ENCODE data around the gene ATP8A2. TPM values are rescaled to one million over a fixed set of nuclear protein-coding genes. Genes with fewer than 3 reads are reported as not detected.
"Not testable (repeated sequence)": the region's sequence is repeated elsewhere in the genome, so short reads cannot be mapped to it uniquely, and the experiment has no call there.

The ATP8A2 gene
- total and polyA plus RNA-seq, 2 of the 8 experiments (the other 6 are each of a cell fraction or from before 2014, with no cell fraction given), result 2.4 to 8.3 TPM

- no peak for TF ChIP-seq NRF1 (IDR thresholded peaks at IDR 0.05; ENCODE audit: low read depth, low read length)
- Histone ChIP-seq H4K5ac (ENCODE audit: insufficient read length, low read depth, low read length) (no peak overlapping the region), H3K79me1 (ENCODE audit: low read depth, low read length) (no peaks in the 10 kb centered on the region), H3K4me1 (replicated peaks in 1 of 4; ENCODE audit: control insufficient read depth in 3 of 4, insufficient read depth in 4 of 4, low read length in 3 of 4) (peaks cover 0 to 4% (median 0%) of the 10 kb centered on the region in 4 experiments; a peak in 1 of 7 replicates), H4K20me1 (replicated peaks in 1 of 2; ENCODE audit: control insufficient read depth in 1 of 2, insufficient read depth in 2 of 2, low read length in 2 of 2) (no peaks in the 10 kb centered on the region), H2AFZ (ENCODE audit: low read length) (no peak overlapping the region), H3K4ac (replicated peaks; ENCODE audit: insufficient read length, low read depth, low read length) (no peak overlapping the region), H3K23ac (ENCODE audit: insufficient read length) (no peak overlapping the region), H3K27ac (ENCODE audit: low read depth, low read length) (no peak overlapping the region), H3K4me3 (ENCODE audit: extremely low read depth in 1 of 4, insufficient read depth in 2 of 4, low read depth in 3 of 4, low read length in 4 of 4) (no peak overlapping the region), H3K56ac (replicated peaks; ENCODE audit: insufficient read length, low read depth, low read length) (no peak overlapping the region), H3K23me2 (ENCODE audit: low read depth, low read length) (no peaks in the 10 kb centered on the region), H2BK5ac (ENCODE audit: low read depth, low read length) (no peak overlapping the region), H2BK15ac (ENCODE audit: low read length) (no peak overlapping the region), H2AK5ac (ENCODE audit: low read depth, low read length) (no peak overlapping the region), H4K91ac (replicated peaks; ENCODE audit: insufficient read length, low read length) (no peak overlapping the region), H3K36me3 (ENCODE audit: control insufficient read depth in 2 of 4, insufficient read depth in 4 of 4, low read length in 3 of 4) (no peaks in the 10 kb centered on the region), H3K79me2 (ENCODE audit: control insufficient read depth in 1 of 2, insufficient read depth in 2 of 2, low read length in 2 of 2) (no peaks in the 10 kb centered on the region), H3K9ac (replicated peaks in 1 of 4; ENCODE audit: extremely low read depth in 1 of 4, low read depth in 3 of 4, low read length in 3 of 4) (no peak overlapping the region), H3K4me2 (ENCODE audit: insufficient read depth in 1 of 2, low read depth in 2 of 2, low read length in 2 of 2) (no peak overlapping the region), H2BK120ac (replicated peaks; ENCODE audit: low read depth, low read length) (no peak overlapping the region), H4K8ac (ENCODE audit: extremely low read depth, insufficient read depth, low read length) (no peak overlapping the region), H3K27me3 (replicated peaks in 1 of 4; ENCODE audit: control insufficient read depth in 3 of 4, extremely low read depth in 1 of 4, insufficient read depth in 3 of 4, low read length in 3 of 4) (no peaks in the 10 kb centered on the region), H2BK12ac (ENCODE audit: low read depth, low read length) (no peak overlapping the region), H3K9me3 (ENCODE audit: insufficient read depth in 2 of 2, low read depth in 1 of 2, low read length in 1 of 2) (peaks cover 9 to 14% of the 10 kb centered on the region in 2 experiments), H3K14ac (ENCODE audit: insufficient read length) (no peak overlapping the region), H3K18ac (ENCODE audit: extremely low read depth, low read length) (no peak overlapping the region), H2BK20ac (ENCODE audit: low read length) (no peak overlapping the region)
- DNase-seq (ENCODE audit: low read depth in 1 of 2, low spot score in 2 of 2), result no peak
- POLR2A ChIA-PET (ENCODE audit: partially characterized antibody), result no interaction called here
- CTCF ChIA-PET (ENCODE audit: partially characterized antibody), result interaction anchor here (1.1 to 1.3 kb wide), 3 partner anchors 20 to 122 kb away, joined by 3 to 5 read pairs (median 3); no protein-coding TSS in a partner anchor
- FAIRE-seq, result no peak
- 90% methylated on average over 4 of the region's 4 CpGs; no CpG with 5 or more reads in 1 of the 2 experiments for WGBS, 2 experiments (ENCODE audit: extremely low coverage in 1 of 2, insufficient coverage in 1 of 2, insufficient read length in 1 of 2, insufficient replicate concordance in 2 of 2, low coverage in 1 of 2, low lambda C conversion rate in 2 of 2, missing lambda C conversion rate in 1 of 2)
Observed at GRCh38 chr13:25951831-25952230, 580.1 kb downstream of the ATP8A2 start.

- H2AFZ ChIP-seq (ENCODE audit: low read length); H3K79me2 ChIP-seq (ENCODE audit: control insufficient read depth in 1 of 2, insufficient read depth in 2 of 2, low read length in 2 of 2); H3K4me2 ChIP-seq (ENCODE audit: insufficient read depth in 1 of 2, low read depth in 2 of 2, low read length in 2 of 2); H3K4me3 ChIP-seq (ENCODE audit: extremely low read depth in 1 of 4, insufficient read depth in 2 of 4, low read depth in 3 of 4, low read length in 4 of 4); H4K8ac ChIP-seq (ENCODE audit: extremely low read depth, insufficient read depth, low read length); DNase-seq (ENCODE audit: low read depth in 1 of 2, low spot score in 2 of 2); H3K23me2 ChIP-seq (ENCODE audit: low read depth, low read length); H2BK120ac ChIP-seq (replicated peaks; ENCODE audit: low read depth, low read length); H3K27me3 ChIP-seq (replicated peaks in 1 of 4; ENCODE audit: control insufficient read depth in 3 of 4, extremely low read depth in 1 of 4, insufficient read depth in 3 of 4, low read length in 3 of 4); H3K23ac ChIP-seq (ENCODE audit: insufficient read length); H3K79me1 ChIP-seq (ENCODE audit: low read depth, low read length); H3K4ac ChIP-seq (replicated peaks; ENCODE audit: insufficient read length, low read depth, low read length); H4K91ac ChIP-seq (replicated peaks; ENCODE audit: insufficient read length, low read length); H4K5ac ChIP-seq (ENCODE audit: insufficient read length, low read depth, low read length); H2BK15ac ChIP-seq (ENCODE audit: low read length); H2AK5ac ChIP-seq (ENCODE audit: low read depth, low read length); H4K20me1 ChIP-seq (replicated peaks in 1 of 2; ENCODE audit: control insufficient read depth in 1 of 2, insufficient read depth in 2 of 2, low read length in 2 of 2); FAIRE-seq; H2BK5ac ChIP-seq (ENCODE audit: low read depth, low read length); POLR2A ChIA-PET (ENCODE audit: partially characterized antibody); H3K4me1 ChIP-seq (replicated peaks in 1 of 4; ENCODE audit: control insufficient read depth in 3 of 4, insufficient read depth in 4 of 4, low read length in 3 of 4); H3K9ac ChIP-seq (replicated peaks in 1 of 4; ENCODE audit: extremely low read depth in 1 of 4, low read depth in 3 of 4, low read length in 3 of 4); H2BK20ac ChIP-seq (ENCODE audit: low read length); H2BK12ac ChIP-seq (ENCODE audit: low read depth, low read length); H3K18ac ChIP-seq (ENCODE audit: extremely low read depth, low read length); H3K14ac ChIP-seq (ENCODE audit: insufficient read length); H3K36me3 ChIP-seq (ENCODE audit: control insufficient read depth in 2 of 4, insufficient read depth in 4 of 4, low read length in 3 of 4); H3K27ac ChIP-seq (ENCODE audit: low read depth, low read length); H3K56ac ChIP-seq (replicated peaks; ENCODE audit: insufficient read length, low read depth, low read length): not testable (repeated sequence)
- H3K9me3 ChIP-seq (ENCODE audit: insufficient read depth in 2 of 2, low read depth in 1 of 2, low read length in 1 of 2), result peaks cover 9 to 14% of the 10 kb centered on the region in 2 experiments
- WGBS, 2 experiments (ENCODE audit: extremely low coverage in 1 of 2, insufficient coverage in 1 of 2, insufficient read length in 1 of 2, insufficient replicate concordance in 2 of 2, low coverage in 1 of 2, low lambda C conversion rate in 2 of 2, missing lambda C conversion rate in 1 of 2), result 97% methylated on average over 5 of the region's 5 CpGs; no CpG with 5 or more reads in 1 of the 2 experiments
- CTCF ChIA-PET (ENCODE audit: partially characterized antibody), result interaction anchor here (0.7 to 1.3 kb wide), 3 partner anchors 16 to 87 kb away, joined by 3 read pairs; no protein-coding TSS in a partner anchor
Observed at GRCh38 chr13:25954080-25954479, 582.3 kb downstream of the ATP8A2 start.

Data from H1 (cell line).